Fibroblast of lung (primary cell): ENCODE data around the gene CTSD. TPM values are rescaled to one million over a fixed set of nuclear protein-coding genes. Genes with fewer than 3 reads are reported as not detected.

Source experiments
- DNase-seq, 2 donors: peaks; one replicate each; pipeline versions ENCODE4 v3.0.0 to v3.0.0-alpha.2; 2010; ENCODE audit warnings: low read depth in 2 of 2
- H2AFZ ChIP-seq: 2 replicates; pipeline ENCODE4 v1.5.1; 2012; ENCODE audit warnings: low read length, control low read depth, inconsistent platforms
- H3K27ac ChIP-seq: 2 replicates; pipeline ENCODE4 v1.5.1; 2011; ENCODE audit warnings: low read length, control low read depth; ENCODE audit not compliant: insufficient read depth
- H3K27me3 ChIP-seq: 2 replicates; pipeline ENCODE4 v1.5.1; 2011; ENCODE audit warnings: mild to moderate bottlenecking, low read length; ENCODE audit not compliant: control insufficient read depth, insufficient read depth
- H3K36me3 ChIP-seq: 2 replicates; pipeline ENCODE4 v1.5.1; 2011; ENCODE audit warnings: low read length; ENCODE audit not compliant: control insufficient read depth, insufficient read depth
- H3K4me1 ChIP-seq: 2 replicates; pipeline ENCODE4 v1.5.1; 2011; ENCODE audit warnings: low read length; ENCODE audit not compliant: control insufficient read depth, insufficient read depth; ENCODE audit errors: extremely low read depth
- H3K4me2 ChIP-seq: 2 replicates; pipeline ENCODE4 v1.5.1; 2011; ENCODE audit warnings: low read length, control low read depth; ENCODE audit not compliant: insufficient read depth; ENCODE audit errors: extremely low read depth
- H3K4me3 ChIP-seq, 4 experiments: fragments of 200-600 bp in 1 of 4; sonication (generic) in 1 of 4; replicated peaks in 1 of 4; 2 replicates each; pipeline ENCODE4 v1.5.1; 2011 to 2016; ENCODE audit warnings: low read length in 4 of 4, low read depth in 3 of 4, mild to moderate bottlenecking in 3 of 4, control low read depth in 2 of 4, inconsistent platforms in 1 of 4, mixed read lengths in 1 of 4; ENCODE audit not compliant: insufficient read depth in 1 of 4; ENCODE audit errors: control extremely low read depth in 1 of 4
- H3K79me2 ChIP-seq: 2 replicates; pipeline ENCODE4 v1.5.1; 2012; ENCODE audit warnings: mild to moderate bottlenecking, low read length, inconsistent platforms; ENCODE audit not compliant: control insufficient read depth, insufficient read depth
- H3K9ac ChIP-seq: 2 replicates; pipeline ENCODE4 v1.5.1; 2011; ENCODE audit warnings: mild to moderate bottlenecking, low read length, control low read depth; ENCODE audit not compliant: insufficient read depth
- H3K9me3 ChIP-seq: 2 replicates; pipeline ENCODE4 v1.5.1; 2012; ENCODE audit warnings: low read depth, low read length; ENCODE audit not compliant: control insufficient read depth, insufficient read depth
- H4K20me1 ChIP-seq: 2 replicates; pipeline ENCODE4 v1.5.1; 2011; ENCODE audit warnings: low read length; ENCODE audit not compliant: control insufficient read depth, insufficient read depth; ENCODE audit errors: extremely low read depth
- EZH2 ChIP-seq: IDR thresholded peaks from 2 replicates; pipeline ENCODE4 v1.5.1; 2012; ENCODE audit warnings: low read length, control low read depth, mild to moderate bottlenecking; ENCODE audit errors: missing control alignments
- polyA plus RNA-seq, 2 donors: library from polyadenylated mRNA; depleted of rRNA in 1 of 2; stranded (reverse) in 1 of 2; unstranded in 1 of 2; fragments of >200 nt; gene quantifications; 2 replicates each; pipeline ENCODE4 v1.2.1, GENCODE V29; 2011 to 2012; ENCODE audit warnings: missing spikeins in 1 of 2
- total RNA-seq: library from RNA; depleted of rRNA; stranded (reverse); fragments of >200 nt; gene quantifications from 2 replicates; pipeline ENCODE4 v1.2.1, GENCODE V29; 2014
- TF ChIP-seq, protein P1 (sequence below), 2 donors: IDR thresholded peaks in 1 of 2; conservative IDR thresholded peaks in 1 of 2; 1 replicate in 1 of 2; 2 replicates in 1 of 2; pipeline ENCODE4 v1.5.1; 2011 to 2012; ENCODE audit warnings: low read length in 2 of 2, control low read depth in 1 of 2, inconsistent platforms in 1 of 2, low read depth in 1 of 2, mild to moderate bottlenecking in 1 of 2

The CTSD gene
- total and polyA plus RNA-seq, 2 donors (not counting 1 experiment from before 2014, with no cell fraction given), result 135 to 253 TPM

DNA sequence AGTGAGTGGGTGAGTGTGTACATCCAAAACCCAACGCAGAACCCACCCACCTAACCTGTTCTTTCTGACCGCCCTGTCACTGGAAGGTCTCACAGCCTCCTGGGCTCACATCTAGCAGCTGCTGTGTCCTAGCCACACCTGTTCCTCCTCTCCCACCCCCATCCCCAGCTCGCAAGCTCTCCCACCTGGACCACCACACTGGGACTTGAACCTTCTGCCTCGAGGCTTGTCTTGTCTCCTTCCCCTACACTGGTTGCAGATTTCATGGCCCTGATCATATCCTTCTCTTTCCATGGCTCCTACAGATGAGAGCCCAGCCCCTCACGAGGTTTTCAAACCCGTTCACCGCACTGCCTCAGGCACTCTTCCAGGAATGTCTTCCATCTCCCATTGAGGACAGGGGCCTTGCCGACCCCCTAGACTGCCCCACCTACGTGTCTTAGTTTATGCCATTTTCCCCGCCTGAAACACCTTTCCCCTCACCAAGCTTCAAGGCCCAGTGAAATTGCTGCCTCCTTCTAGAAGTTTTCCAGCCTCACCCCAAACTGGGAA lies 20.1 kb downstream of the CTSD start:
- DNase-seq, result no peak
- Histone ChIP-seq H3K4me1 (peaks cover 2% of the 10 kb centered on the region), H3K27ac (no peak overlapping the region), H3K9me3 (no peaks in the 10 kb centered on the region), H2AFZ (no peak overlapping the region), H4K20me1 (no peaks in the 10 kb centered on the region), H3K9ac (no peak overlapping the region), H3K79me2 (no peaks in the 10 kb centered on the region), H3K4me3 (no peak overlapping the region), H3K36me3 (no peaks in the 10 kb centered on the region), H3K27me3 (peaks cover 6% of the 10 kb centered on the region), H3K4me2 (no peak overlapping the region)
- TF ChIP-seq, protein P1, sequence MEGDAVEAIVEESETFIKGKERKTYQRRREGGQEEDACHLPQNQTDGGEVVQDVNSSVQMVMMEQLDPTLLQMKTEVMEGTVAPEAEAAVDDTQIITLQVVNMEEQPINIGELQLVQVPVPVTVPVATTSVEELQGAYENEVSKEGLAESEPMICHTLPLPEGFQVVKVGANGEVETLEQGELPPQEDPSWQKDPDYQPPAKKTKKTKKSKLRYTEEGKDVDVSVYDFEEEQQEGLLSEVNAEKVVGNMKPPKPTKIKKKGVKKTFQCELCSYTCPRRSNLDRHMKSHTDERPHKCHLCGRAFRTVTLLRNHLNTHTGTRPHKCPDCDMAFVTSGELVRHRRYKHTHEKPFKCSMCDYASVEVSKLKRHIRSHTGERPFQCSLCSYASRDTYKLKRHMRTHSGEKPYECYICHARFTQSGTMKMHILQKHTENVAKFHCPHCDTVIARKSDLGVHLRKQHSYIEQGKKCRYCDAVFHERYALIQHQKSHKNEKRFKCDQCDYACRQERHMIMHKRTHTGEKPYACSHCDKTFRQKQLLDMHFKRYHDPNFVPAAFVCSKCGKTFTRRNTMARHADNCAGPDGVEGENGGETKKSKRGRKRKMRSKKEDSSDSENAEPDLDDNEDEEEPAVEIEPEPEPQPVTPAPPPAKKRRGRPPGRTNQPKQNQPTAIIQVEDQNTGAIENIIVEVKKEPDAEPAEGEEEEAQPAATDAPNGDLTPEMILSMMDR (conservative IDR thresholded peaks at IDR 0.05 in 1 of 2, IDR thresholded peaks at IDR 0.05 in 1 of 2; ENCODE audit: low read depth in 1 of 2, low read length in 2 of 2), result no peak
- TF ChIP-seq EZH2, result no peak

DNA sequence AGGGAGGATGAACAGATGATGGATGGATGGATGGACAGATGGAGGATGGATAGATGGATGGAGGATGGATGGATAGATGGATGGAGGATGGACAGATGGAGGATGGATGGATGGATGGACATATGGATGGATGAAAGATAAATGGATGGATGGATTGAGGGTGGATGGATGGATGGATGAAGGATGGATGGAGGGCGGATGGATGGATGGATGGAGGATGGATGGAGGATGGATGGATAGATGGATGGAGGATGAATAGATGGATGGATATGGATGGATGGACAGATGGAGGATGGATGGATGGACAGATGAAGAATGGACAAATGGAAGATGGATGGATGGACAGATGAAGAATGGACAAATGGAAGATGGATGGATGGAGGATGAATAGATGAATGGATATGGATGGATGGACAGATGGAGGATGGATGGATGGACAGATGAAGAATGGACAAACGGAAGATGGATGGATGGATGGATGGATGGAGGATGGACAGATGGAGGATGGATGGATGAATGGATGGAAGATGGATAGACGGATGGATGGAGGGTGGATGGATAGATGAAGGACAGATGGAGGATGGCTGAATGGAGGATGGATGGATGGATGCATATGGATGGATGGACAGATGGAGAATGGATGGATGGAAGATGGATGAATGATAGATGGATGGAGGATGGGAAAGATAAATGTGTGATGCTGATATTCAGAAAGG lies 20.7 kb downstream of the CTSD start:
- no peaks in the 10 kb centered on the region for H4K20me1 ChIP-seq

DNA sequence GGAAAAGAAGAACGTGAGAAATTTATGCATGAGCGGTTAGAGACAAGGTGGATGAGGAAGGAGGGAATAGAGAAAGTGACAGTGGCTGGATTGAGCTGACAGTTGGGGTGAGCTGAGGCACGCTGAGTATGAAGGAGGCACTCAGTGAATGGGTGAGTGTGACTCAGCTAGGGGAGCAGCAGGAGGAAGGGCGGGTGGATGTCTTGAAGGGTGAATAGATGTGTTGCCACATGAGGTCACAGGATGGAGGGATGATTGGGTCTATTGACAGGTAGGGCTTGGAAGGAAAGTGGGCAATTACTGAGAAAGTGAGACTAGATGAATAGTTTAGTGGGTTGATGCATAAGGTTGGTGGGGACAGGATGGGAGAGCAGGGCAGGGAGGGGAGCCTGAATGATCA lies 21.4 kb downstream of the CTSD start:
- Histone ChIP-seq H3K9me3 (no peaks in the 10 kb centered on the region), H2AFZ (no peak overlapping the region), H3K79me2 (no peaks in the 10 kb centered on the region), H3K36me3 (no peaks in the 10 kb centered on the region), H4K20me1 (no peaks in the 10 kb centered on the region), H3K27ac (no peak overlapping the region), H3K9ac (no peak overlapping the region), H3K4me1 (no peaks in the 10 kb centered on the region), H3K4me2 (no peak overlapping the region), H3K4me3 (no peak overlapping the region), H3K27me3 (peaks cover 5% of the 10 kb centered on the region)
- TF ChIP-seq EZH2, result no peak
- DNase-seq, result no peak

More for the DNA sequence above, 20.7 kb downstream of the CTSD start:
- no peak for TF ChIP-seq EZH2
- TF ChIP-seq, protein P1 (conservative IDR thresholded peaks at IDR 0.05 in 1 of 2, IDR thresholded peaks at IDR 0.05 in 1 of 2; ENCODE audit: low read depth in 1 of 2, low read length in 2 of 2), result no peak
- no peaks in the 10 kb centered on the region for H3K36me3 ChIP-seq
- H3K4me1 ChIP-seq, result no peaks in the 10 kb centered on the region
- no peak overlapping the region for H3K4me3 ChIP-seq
- no peaks in the 10 kb centered on the region for H3K9me3 ChIP-seq
- H3K9ac ChIP-seq, result no peak overlapping the region
- peaks cover 5% of the 10 kb centered on the region for H3K27me3 ChIP-seq
- no peak overlapping the region for H3K4me2 ChIP-seq
- no peak overlapping the region for H2AFZ ChIP-seq
- H3K27ac ChIP-seq, result no peak overlapping the region
- no peak for DNase-seq
- no peaks in the 10 kb centered on the region for H3K79me2 ChIP-seq
